ENCODE data around the gene BAIAP2L1. TPM values are rescaled to one million over a fixed set of nuclear protein-coding genes. Genes with fewer than 3 reads are reported as not detected.

BAIAP2L1 gene
- total RNA-seq, 2 donors from 2014 or later = 30.5 to 38.4 TPM

DNA sequence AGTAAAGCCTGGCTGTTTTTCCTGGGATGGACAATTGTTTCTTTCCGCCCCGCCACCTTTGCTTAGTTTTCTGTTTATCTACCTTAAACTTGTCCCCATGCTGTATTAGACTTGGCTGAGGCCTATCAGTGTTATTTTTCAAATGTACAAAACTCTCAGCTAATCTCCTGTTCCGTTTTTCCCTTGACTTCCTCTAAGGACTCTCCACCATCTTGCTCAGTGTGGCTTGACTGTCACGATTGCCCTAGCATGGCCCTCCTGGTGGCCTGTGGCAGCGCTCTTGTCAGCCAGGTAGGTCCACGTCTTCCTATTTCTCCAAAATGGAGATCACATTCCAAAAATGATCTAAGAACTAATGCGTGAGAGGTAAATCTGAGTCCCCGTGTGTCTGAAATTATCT, 36.7 kb downstream of the BAIAP2L1 start:
- no peak overlapping the region for H3K9ac ChIP-seq (ENCODE audit: extremely low read depth, low read length, poor library complexity, severe bottlenecking)
- TF ChIP-seq CTCF (conservative IDR thresholded peaks at IDR 0.05) = no peak
- H3K36me3 ChIP-seq (ENCODE audit: control insufficient read depth, insufficient read depth, low read length) = peaks cover 7% of the 10 kb centered on the region
- Mint-ChIP-seq H3K4me1 (peaks cover 21% of the 10 kb centered on the region), H3K27ac (no peak overlapping the region), H3K9me3 (no peaks in the 10 kb centered on the region), H3K27me3 (ENCODE audit: insufficient read depth) (peaks cover 12% of the 10 kb centered on the region), H3K36me3 (ENCODE audit: low read depth) (peaks cover 23% of the 10 kb centered on the region), H3K4me3 (no peak overlapping the region)
- no peak for DNase-seq
- 90 to 93% methylated on average over 8 of the region's 8 CpGs for WGBS, 2 experiments (ENCODE audit: insufficient coverage in 1 of 2, insufficient read length in 1 of 2)
- no peaks in the 10 kb centered on the region for H3K27me3 ChIP-seq (ENCODE audit: control insufficient read depth, insufficient read depth, low read length, poor library complexity, severe bottlenecking)
- H3K27ac ChIP-seq (ENCODE audit: low read depth, low read length) = no peak overlapping the region
- H3K4me3 ChIP-seq (ENCODE audit: low read length) = no peak overlapping the region
- H3K4me1 ChIP-seq (ENCODE audit: control insufficient read depth, insufficient read depth, low read length) = no peaks in the 10 kb centered on the region
- H3K9me3 ChIP-seq (ENCODE audit: control insufficient read depth, low read length) = no peaks in the 10 kb centered on the region

- H3K9ac ChIP-seq (ENCODE audit: extremely low read depth, low read length, poor library complexity, severe bottlenecking) = no peak overlapping the region
- no peaks in the 10 kb centered on the region for H3K9me3 Mint-ChIP-seq
- no peaks in the 10 kb centered on the region for H3K4me1 ChIP-seq (ENCODE audit: control insufficient read depth, insufficient read depth, low read length)
- peak; percentile 83 for DNase-seq
- no peak for TF ChIP-seq CTCF (conservative IDR thresholded peaks at IDR 0.05)
- H3K27ac Mint-ChIP-seq = no peak overlapping the region
- 80 to 86% methylated on average over 4 of the region's 4 CpGs for WGBS, 2 experiments (ENCODE audit: insufficient coverage in 1 of 2, insufficient read length in 1 of 2)
- peaks cover 12% of the 10 kb centered on the region for H3K36me3 ChIP-seq (ENCODE audit: control insufficient read depth, insufficient read depth, low read length)
- peaks cover 12% of the 10 kb centered on the region for H3K27me3 Mint-ChIP-seq (ENCODE audit: insufficient read depth)
- no peaks in the 10 kb centered on the region for H3K9me3 ChIP-seq (ENCODE audit: control insufficient read depth, low read length)
- no peaks in the 10 kb centered on the region for H3K27me3 ChIP-seq (ENCODE audit: control insufficient read depth, insufficient read depth, low read length, poor library complexity, severe bottlenecking)
- no peak overlapping the region for H3K27ac ChIP-seq (ENCODE audit: low read depth, low read length)
- no peak overlapping the region for H3K4me3 ChIP-seq (ENCODE audit: low read length)
- no peak overlapping the region for H3K4me3 Mint-ChIP-seq
- H3K4me1 Mint-ChIP-seq = peaks cover 21% of the 10 kb centered on the region
- peaks cover 34% of the 10 kb centered on the region for H3K36me3 Mint-ChIP-seq (ENCODE audit: low read depth)
These were observed 38.4 kb downstream of the BAIAP2L1 start for GRCh38 chr7:98362517-98362916.

GRCh38 chr7:98360221-98361130, 40.4 kb downstream of the BAIAP2L1 start:
- no peaks in the 10 kb centered on the region for H3K4me1 ChIP-seq (ENCODE audit: control insufficient read depth, insufficient read depth, low read length)
- H3K9me3 ChIP-seq (ENCODE audit: control insufficient read depth, low read length) = no peaks in the 10 kb centered on the region
- H3K9me3 Mint-ChIP-seq = no peaks in the 10 kb centered on the region
- WGBS, 2 experiments (ENCODE audit: insufficient coverage in 1 of 2, insufficient read length in 1 of 2) = 64 to 81% methylated on average over 9 to 10 of the region's 10 CpGs
- H3K27ac ChIP-seq (ENCODE audit: low read depth, low read length) = peak overlapping the region; percentile 22
- peak overlapping the region; percentile 22 for H3K4me3 Mint-ChIP-seq
- no peak overlapping the region for H3K4me3 ChIP-seq (ENCODE audit: low read length)
- peak; percentile 68 for TF ChIP-seq CTCF (conservative IDR thresholded peaks at IDR 0.05)
- H3K36me3 Mint-ChIP-seq (ENCODE audit: low read depth) = peaks cover 30% of the 10 kb centered on the region
- H3K36me3 ChIP-seq (ENCODE audit: control insufficient read depth, insufficient read depth, low read length) = peaks cover 13% of the 10 kb centered on the region
- H3K4me1 Mint-ChIP-seq = peaks cover 21% of the 10 kb centered on the region
- DNase-seq = peak; percentile 88
- peak overlapping the region; percentile 90 for H3K27ac Mint-ChIP-seq
- H3K27me3 ChIP-seq (ENCODE audit: control insufficient read depth, insufficient read depth, low read length, poor library complexity, severe bottlenecking) = no peaks in the 10 kb centered on the region
- no peak overlapping the region for H3K9ac ChIP-seq (ENCODE audit: extremely low read depth, low read length, poor library complexity, severe bottlenecking)
- peaks cover 9% of the 10 kb centered on the region for H3K27me3 Mint-ChIP-seq (ENCODE audit: insufficient read depth)
